Daoy (cell line): ENCODE measurements around the gene KIRREL3. TPM values are rescaled to one million over a fixed set of nuclear protein-coding genes. Genes with fewer than 3 reads are reported as not detected.

Experiments used
- DNase-seq: peaks from one replicate; pipeline ENCODE4 v3.0.0-alpha.2; 2015; ENCODE audit warnings: low read depth
- total RNA-seq: library from RNA; depleted of rRNA; stranded (reverse); fragments of >200 nt; shearing (Covaris generic); gene quantifications from 2 replicates; pipeline ENCODE4 v1.2.3, GENCODE V29; 2014; rRNA removed

Gene KIRREL3
- total RNA-seq: 2.4 and 4.1 TPM in 2 replicates

DNA sequence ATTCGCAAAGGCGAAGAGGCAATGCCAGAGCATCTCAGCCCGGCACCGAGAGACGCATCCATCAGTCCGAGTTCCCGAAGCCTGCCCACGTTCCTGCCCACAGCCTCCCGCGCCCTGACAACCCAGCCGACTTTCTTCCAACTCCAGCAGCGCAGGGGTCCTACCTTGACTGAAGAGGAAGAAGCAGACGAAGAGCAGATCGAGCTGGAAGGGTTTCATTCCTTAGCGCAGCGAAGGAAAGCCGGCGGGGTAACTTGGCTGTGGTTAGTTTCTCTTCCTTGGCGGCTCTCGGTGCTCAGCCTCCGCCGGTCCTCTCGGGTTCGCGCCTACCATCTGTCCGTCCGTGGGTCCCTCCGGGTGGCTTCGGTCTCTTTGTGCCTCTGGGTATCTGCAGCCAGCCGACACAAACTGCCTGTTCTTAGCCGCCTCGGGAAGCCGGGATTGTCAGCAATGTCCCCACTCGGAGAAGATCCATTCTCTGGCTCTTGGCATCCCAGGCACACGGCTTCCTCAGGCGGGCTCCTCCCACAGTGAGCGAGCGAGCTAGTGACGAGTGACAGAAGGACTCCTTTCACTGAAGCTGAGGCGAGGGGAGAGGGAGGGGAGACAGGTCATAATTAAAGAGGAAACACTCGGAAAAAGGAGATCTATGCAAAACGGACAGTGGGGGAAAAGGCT, at the start of gene KIRREL3:
Gene KIRREL3 (minus strand): TSS at position 480 of the 678 bp plus-strand sequence.
- DNase-seq: peak; percentile 54

DNA sequence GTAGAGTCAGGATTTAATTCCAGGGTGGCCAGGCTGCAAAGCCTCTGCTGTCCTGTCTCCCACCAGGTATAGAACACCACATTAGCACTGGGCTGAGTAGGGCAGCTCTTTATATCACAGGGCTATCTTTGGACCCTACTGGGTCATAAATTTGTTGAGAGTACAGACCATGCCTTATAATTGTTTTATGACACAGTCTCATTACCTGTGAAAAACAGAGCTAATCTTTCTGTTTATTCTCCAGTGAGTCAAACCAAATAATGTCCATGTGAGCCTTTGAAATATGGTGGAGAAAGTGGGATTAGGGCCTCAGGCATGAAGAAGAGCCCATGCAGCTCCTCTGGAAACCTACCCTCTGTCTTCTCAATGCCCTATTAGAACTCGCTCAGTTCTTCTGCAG, 49.6 kb upstream of the KIRREL3 start:
- no peak for DNase-seq

DNA sequence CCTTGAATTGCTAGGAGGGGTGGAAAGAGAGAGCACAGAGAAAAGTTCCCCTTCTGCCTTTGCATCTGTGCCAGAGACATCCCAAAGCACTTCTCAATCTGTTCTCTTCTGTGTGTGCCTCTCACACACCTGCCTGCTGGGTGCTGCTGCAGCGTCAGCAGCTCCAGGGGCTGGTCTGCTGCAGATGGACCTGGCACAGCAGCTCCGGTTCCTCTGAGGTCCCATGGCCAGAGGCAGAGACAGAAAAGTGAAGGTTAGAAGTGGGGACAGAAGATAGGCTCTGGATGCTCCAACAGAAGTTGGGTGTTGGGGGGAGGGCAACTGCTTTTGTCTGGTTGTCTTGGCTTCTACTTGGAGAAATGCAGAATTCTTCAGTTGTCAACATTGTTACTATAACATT, 48.9 kb upstream of the KIRREL3 start:
- DNase-seq: no peak

DNA sequence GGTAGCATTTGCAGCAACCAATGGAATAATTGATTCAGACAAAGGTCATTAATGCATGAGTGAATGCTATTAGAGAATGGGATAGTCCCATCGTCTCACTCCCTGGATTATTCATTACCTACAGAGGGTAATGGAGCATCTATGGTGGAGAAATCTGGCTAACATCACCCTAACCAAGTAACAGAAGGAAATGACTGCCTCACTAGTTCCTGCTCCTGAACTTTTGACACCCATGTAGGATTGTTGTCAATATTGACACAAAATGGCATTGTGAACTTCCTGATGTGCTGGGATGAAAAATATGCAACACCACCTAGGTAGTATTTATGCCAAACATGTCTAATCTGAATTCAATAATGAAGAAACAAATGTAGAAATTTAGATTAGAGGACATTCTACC, 44.0 kb upstream of the KIRREL3 start:
- no peak for DNase-seq

DNA sequence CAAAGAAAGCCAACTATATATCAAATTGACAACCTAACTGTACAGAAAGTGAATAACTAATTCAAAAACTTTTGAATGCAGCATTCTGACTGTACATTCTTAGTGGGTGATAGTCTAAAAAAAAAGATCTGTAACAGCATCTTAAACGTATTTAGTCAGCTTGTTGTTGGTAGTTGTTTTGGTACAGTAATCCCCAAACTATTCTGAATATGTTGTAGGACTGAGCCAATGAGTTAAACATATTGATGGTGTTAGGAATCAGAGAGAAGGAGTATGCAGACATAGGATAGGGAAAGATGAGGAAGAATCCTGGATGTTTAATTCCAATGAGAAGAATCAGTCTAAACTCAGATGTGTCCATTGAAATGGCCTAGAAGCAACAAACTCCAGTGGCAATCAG, 41.9 kb upstream of the KIRREL3 start:
- no peak for DNase-seq

DNA sequence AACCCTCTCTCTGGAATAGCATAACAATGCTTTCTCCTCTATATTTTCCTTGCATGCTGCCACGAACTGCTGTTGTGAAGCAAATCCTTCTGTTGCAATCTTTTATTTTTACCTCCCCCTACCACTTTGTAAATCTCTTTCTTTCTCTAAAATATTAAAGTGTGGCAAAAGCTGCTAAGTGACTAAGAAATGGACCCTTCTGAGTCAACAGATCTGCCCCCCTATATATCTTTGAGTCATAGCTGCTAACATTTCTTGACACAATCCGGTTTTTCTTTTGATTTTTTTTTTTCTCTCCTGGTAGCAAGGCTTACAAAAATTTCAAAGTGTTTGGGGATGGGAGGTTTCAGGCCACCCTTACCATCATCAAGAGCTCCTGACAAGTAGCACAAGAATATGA, 39.0 kb upstream of the KIRREL3 start:
- no peak for DNase-seq

DNA sequence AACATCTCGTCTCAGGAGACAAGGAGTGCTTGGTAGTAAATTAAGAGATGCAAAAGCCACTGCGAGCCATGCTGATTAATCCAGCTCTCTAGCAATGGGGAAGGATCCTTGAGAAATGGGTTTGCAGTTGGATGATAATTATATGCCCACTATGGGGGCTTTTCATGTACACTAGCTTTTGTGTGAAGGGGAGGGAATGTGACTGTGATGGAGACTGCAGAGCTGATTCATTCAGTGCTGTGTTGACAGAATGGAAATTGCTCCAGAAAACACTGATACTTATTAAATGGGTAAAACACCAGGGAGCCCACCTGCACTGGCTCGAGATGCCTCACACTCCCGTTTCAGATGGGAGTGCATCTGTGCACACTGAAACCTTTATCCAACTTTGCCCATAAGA, 37.0 kb upstream of the KIRREL3 start:
- no peak for DNase-seq

DNA sequence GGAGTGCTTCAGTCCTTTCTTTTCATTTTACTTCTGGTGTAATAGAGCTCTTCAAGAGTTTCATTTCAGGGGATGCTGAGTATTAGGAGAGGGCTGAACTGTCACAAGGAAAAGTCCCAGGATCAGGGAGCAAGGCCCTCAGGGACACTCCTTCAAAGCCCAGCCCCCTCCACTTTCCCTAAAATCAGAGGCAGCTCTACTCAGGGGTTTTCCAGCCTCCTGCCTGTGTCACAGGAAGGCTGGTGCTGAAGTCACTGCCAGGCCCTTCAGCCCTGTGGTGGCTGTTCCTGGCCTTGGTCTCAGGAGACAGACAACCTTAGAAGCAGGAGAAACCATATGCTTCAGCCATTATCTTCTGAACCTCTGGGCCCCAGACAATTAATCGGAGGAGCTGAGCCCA, 36.4 kb upstream of the KIRREL3 start:
- no peak for DNase-seq

DNA sequence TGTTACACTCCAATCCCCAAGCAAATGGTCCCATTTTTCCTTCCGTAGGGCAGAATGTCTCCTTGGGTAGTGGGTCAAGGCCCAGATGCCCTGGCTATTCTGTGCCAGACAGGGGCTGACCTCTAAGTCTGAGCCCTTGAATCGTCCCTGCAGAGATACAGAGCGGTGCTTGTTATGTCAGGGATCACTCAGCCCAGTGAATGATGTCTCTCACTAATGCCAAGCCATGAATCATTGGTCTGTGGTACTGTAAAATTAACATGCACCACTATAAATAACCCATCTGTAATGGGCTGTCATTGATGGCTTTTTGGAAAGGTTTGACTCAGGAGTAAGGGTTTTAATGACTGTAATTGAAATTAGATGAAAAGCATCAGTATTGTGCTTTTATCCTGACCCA, 35.3 kb upstream of the KIRREL3 start:
- DNase-seq: no peak

DNA sequence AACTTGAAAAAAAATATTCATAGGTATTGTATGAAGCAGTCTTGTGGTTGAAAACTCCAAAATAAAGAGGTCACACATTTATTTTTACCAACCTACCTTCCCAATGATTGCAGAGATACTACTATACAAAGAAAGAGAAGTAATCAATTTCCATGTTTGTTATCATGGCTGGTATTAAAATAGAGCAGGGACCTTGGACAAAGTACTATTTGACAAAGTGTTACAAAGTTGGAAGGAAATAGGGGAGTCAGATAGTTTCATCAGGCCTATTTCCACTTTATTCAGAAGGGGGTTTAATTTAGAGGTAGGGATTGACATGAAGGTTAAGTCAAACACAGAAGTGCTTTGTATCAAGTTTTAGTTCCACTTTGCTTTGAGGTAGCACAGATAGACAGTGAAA, 34.4 kb upstream of the KIRREL3 start:
- no peak for DNase-seq

DNA sequence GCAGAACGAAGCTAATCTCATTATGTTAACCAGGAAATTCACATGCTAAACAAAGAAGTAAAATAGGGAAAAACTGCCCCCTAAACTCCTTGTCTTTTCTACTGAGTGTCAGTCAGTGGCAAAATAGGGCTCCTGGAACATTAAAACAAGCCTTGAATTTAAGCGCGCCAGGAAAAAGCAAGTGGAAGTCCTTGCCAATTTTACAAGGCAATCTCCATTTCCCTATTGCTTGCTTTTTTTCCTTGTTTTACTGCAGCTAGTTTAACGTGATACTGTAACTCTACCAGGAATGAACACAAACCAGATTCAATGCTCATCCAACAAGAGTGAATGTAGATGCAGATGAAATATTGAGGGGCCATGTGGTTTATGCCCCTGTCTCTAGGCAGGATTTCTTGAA, 28.1 kb upstream of the KIRREL3 start:
- no peak for DNase-seq

DNA sequence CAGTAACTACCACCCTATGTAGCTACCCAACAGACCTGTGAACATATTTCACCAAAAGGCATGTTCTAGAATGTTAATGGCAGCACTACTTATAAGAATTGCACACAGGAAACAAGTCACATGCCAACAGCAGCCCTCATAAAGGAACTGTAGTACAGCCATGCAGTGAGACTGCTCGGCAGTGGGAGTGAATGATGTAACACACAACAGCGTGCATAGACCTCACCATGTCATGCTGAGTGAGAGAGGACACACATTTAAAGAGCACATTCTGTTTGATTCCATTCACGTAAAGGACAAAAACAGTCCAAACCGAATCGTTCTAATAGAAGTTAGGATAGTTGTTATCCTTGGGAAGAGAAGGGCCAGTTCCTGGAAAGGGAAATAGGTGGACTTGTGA, 27.2 kb upstream of the KIRREL3 start:
- no peak for DNase-seq

DNA sequence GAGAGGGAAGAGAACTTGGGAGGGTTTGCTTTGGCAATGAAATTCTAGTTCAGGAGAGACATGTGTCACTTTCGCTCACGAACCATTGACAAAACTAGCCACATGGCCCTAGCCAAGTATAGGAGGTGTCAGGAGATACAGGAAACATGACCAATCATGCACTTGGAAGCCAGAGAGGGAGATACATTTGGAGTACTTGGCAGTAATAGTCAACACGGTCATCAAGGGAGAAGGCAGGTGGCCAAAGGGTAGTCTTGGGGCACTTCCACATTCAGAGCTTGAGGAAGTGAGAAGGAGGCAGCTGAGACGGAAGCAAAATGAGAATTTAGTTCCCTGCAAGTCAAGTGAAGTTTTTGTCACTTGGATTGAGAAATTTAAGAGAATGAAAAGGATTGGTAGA, 26.4 kb upstream of the KIRREL3 start:
- no peak for DNase-seq

DNA sequence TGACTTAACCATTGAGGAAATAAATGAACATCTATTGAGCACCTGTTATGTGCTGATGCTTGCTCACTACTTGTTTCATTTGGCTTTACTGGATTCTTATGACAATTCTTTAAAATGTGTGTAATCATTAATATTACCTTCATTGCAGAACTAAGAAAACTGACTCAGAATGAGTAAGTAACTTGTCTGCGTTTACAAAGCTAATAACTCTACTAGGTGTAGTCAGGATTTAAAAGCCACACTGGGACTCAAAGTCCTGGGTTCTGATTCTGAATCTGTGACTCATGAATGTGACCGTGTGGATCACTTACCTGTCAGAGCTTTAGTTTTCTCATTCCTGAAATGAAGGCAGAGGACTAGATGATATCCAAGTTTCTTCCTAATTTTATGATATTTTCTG, 23.4 kb upstream of the KIRREL3 start:
- no peak for DNase-seq

DNA sequence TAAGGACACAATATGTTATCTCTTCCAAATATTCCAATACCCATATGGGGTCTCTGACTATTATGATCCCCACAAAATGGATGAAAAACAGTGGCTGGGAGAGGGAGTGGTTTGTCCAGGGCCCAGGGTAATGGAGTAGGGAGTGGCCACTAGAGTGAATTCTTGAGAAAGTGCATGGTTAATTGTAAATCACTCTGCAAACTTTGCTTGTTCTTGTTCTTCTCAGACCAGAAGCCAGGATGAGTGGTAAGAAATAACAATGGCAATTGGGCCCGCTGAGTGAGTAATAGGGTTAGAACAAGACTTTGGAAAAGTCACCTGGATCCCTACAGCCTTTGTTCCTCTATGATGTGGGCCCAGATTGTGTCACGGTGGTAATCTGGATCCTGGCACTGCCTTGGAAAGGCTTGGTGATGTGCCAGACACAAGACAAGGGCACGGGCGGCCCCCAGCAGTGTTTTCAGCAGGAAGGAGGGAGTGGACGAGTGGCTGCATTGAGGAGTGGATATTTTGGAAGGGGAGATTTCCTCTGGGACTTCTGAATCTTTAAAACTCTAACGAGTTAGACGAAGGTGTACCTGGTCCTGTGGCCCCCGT, 18.2 kb upstream of the KIRREL3 start:
- DNase-seq: no peak

DNA sequence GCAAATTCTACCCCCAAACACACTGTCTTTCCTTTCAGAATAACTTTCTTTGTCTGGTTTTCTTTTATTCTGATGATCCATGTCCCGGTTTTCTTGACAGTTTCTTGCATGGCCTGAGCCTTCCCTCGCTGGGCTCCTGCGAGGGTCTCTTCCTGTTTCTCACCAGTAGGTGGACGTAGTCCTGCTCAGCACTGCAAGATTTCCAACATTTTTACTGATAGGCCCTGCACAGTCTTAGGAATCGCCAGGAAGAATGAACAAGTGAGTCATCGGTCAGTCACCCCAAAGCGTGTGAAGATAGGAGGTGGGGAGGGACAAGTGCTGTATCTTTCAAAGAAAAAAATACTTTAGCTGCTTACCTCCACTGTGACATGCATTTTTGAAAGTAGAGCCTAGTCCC, 16.9 kb upstream of the KIRREL3 start:
- peak; percentile 89 for DNase-seq

DNA sequence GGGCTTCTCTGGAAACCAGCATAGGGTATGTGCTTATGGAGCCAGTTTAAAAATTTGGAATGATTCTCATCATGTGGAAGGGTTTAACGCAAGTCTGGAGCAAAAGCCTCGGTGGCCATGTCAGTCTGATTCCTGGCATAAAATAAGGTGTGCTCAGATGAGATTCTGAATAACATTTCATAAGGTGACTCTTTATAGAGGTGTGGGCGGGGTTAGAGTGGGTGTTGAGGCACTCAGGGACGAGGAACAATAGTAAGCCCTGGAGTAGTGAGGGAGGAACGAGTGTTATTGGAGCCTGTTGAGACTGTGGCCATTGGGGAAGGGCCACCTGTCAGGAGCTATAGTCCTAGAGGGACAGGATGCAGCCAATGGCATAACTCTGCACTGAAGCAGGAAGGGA, 13.0 kb upstream of the KIRREL3 start:
- no peak for DNase-seq

DNA sequence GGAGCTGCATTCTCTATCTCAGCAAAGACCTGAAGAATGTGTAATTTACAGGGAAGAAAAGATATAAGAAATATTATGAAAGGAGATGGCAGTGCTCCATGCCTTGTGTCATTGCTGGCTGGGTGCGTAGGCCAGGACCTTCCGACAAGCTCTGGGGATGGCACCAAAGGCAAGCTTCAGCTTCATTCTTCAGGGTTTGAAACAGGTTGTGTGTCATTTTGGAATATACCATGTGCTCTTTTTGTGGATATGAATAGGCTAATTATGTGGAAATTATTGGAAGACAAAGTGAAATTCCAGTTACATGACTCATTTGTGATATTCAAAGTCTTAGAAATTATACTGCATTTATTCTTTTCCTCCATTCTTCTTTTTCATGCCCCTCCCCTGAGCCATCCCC, 5.7 kb upstream of the KIRREL3 start:
- no peak for DNase-seq

DNA sequence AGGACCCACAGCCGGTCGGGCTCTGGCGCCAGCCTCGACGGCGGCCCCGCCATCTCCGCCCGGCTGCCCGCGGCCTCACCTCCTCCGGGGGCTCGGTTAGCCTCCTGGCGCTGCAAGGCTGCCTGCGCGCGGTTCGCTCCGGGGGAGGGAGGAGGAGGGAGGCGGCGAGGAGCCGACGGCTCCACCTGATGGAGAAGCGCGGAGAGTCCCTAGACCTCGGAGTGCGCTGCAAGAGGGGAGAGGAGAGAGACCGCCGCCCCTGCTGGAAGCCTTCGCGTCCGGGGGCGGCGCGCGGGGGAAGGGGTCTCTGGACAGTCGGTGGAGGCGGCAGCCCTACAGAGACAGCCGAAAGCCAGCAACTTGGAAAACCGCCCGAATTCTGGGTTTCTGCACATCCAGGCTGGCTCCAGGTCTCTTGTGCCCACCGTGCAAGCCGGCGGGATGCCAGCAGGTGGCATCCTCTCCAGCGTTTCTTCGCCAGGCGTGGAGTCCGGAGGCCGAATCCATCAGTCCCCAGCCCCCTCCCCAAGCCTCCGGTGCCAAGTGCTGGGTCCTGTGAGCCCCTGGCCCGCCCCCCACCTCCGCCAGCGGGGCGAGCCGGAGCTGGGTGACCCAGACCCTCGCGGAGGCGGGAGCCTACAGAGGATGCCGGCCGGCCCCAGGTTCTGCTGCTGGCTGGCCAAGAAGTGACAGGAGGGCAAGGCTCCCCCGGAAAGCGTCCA, 2.9 kb upstream of the KIRREL3 start:
- DNase-seq: peak; percentile 84

DNA sequence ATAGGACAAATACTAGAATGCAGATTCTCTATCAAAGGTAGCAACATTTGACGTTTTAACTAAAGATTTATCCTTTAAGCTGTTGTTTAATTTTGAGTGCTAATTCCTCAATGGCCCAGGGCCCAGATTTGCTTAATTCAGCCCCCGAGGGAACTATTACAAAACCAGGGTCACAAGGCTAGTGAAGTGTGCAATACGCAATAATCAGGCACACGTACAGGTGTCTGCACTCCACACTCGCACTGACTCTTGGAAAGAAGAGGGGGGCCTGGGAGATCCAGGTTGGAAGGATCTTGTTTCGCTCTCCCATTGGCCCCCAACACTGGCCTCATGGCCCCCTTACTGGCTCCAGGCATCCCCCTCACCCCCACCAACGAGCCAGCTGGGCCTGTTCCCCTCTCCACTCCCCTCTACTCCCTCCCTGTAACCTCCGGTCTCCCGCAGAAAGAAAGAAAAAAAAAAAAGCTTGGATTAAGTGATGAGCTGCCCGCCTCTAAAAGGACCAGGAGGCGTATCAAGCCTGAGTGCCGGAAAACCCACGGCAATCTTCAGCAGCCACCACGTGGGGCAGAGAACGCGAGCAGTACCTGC, 2.2 kb upstream of the KIRREL3 start:
- DNase-seq: no peak

DNA sequence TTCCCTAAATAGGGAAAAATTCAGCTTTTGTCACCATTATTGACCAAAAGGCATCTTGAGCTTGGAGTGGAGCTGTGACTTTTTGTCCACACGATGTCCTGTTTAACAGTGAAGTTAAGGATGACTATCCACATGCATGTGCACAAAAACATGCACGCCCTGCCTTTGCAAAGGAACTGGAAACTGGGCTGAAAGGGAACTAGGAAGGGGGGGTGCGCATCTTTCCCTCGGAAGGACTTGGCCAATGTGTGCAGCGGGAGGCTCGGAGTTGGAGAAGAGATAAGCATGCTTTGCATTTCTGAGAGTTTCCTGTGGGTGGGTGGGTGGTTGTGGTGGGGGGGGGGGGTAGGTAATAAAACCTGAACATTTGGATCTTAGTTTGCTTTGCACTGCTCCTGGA, 411 bp upstream of the KIRREL3 start:
- DNase-seq: peak; percentile 33

DNA sequence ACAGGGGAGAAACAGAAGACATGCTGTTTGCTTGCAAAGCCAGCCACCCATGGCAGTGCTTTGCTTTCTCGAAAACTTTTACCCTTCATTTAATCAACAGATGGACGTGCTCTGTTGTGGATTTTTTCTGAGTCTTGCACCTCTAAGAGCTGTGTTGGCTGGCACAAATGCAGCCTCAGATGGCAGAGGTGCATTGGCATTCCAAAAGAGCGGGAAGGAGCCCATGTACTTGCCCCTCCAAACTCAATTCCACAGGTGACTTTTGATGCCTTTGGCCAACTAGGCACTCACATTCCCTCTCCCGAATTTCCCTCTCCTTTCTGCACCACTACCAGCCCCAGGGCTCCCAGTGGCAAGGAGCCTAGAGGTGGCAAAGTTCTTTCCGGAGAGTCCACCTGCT, 1.2 kb downstream of the KIRREL3 start:
- no peak for DNase-seq

DNA sequence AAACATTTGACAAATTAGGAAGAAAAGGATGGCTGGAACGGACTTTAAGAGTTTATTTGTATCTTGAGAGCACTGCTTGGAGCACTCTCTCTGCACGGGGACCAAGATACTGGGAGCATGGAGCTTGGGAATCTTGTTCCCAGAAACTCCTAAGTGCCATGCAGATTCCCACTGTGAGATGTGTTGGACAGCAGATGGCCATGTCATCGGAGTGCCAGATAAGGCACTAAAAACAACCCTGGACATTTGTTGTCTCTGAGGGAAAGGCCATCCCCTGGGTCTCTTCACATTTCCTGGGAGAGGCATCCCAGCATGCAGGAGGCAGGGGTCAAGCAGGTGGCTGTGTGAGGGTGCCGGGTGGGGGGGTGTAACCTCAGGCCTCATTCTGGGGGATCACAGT, 2.9 kb downstream of the KIRREL3 start:
- DNase-seq: no peak
